HepG2 (cell line): ENCODE data around the gene SLC2A4. TPM values are rescaled to one million over a fixed set of nuclear protein-coding genes. Genes with fewer than 3 reads are reported as not detected.

Experiments
- EHMT2 ChIP-seq: fragments of 200-600 bp; sonication (generic); IDR thresholded peaks from 2 replicates; pipeline ENCODE4 v1.7.0; 2017; ENCODE audit warnings: antibody characterized with exemption, low read depth, low read length, borderline replicate concordance
- ERF ChIP-seq: IDR thresholded peaks from 2 replicates; pipeline ENCODE4 v1.6.1; 2018; ENCODE audit warnings: missing biosample characterization, missing genetic modification reagents
- GABPA ChIP-seq, 2 experiments: IDR thresholded peaks; 2 replicates each; pipeline ENCODE4 v1.6.1; 2011 to 2016; ENCODE audit warnings: low read depth in 2 of 2, low read length in 1 of 2, missing biosample characterization in 1 of 2, missing genetic modification characterization in 1 of 2
- MLX ChIP-seq: IDR thresholded peaks from 2 replicates; pipeline ENCODE4 v1.6.1; 2016
- NCOR1 ChIP-seq: fragments of 200-600 bp; sonication (generic); IDR thresholded peaks from 2 replicates; pipeline ENCODE4 v1.7.0; 2017; ENCODE audit warnings: antibody characterized with exemption, low read length, borderline replicate concordance
- RFXANK ChIP-seq: IDR thresholded peaks from 2 replicates; pipeline ENCODE4 v1.6.1; 2016
- SP2 ChIP-seq: sonication (generic); formaldehyde crosslinking; IDR thresholded peaks from 2 replicates; pipeline ENCODE4 v1.5.1; 2020; ENCODE audit warnings: mild to moderate bottlenecking, missing genetic modification reagents
- SRSF4 ChIP-seq: fragments of 200-400 bp; formaldehyde crosslinking; IDR thresholded peaks from one replicate; pipeline ENCODE4 v1.6.1; 2018; ENCODE audit warnings: mild to moderate bottlenecking, low read depth, low read length, moderate library complexity; ENCODE audit not compliant: poor library complexity, severe bottlenecking
- U2AF2 ChIP-seq: fragments of 200-400 bp; formaldehyde crosslinking; IDR thresholded peaks from 2 replicates; pipeline ENCODE4 v1.6.1; 2017; ENCODE audit warnings: low read depth, mild to moderate bottlenecking, low read length
- ZNF296 ChIP-seq: sonication (generic); formaldehyde crosslinking; conservative IDR thresholded peaks from 2 replicates; pipeline ENCODE4 v1.5.0; 2020; ENCODE audit warnings: mild to moderate bottlenecking, missing genetic modification reagents
- ZNF326 ChIP-seq: sonication (generic); formaldehyde crosslinking; IDR thresholded peaks from 2 replicates; pipeline ENCODE4 v1.4.0; 2020; ENCODE audit warnings: missing genetic modification reagents, borderline replicate concordance
- ZNF512 ChIP-seq: sonication (generic); formaldehyde crosslinking; IDR thresholded peaks from 2 replicates; pipeline ENCODE4 v1.4.0; 2020; ENCODE audit warnings: mild to moderate bottlenecking, missing genetic modification reagents
- ZNF674 ChIP-seq: sonication (generic); formaldehyde crosslinking; IDR thresholded peaks from 2 replicates; pipeline ENCODE4 v1.5.0; 2020; ENCODE audit warnings: low read depth, mild to moderate bottlenecking, missing genetic modification reagents
- ZNF709 ChIP-seq: sonication (generic); formaldehyde crosslinking; IDR thresholded peaks from 2 replicates; pipeline ENCODE4 v1.5.0; 2020; ENCODE audit warnings: mild to moderate bottlenecking, missing genetic modification reagents
- ZNF713 ChIP-seq: sonication (generic); formaldehyde crosslinking; IDR thresholded peaks from 2 replicates; pipeline ENCODE4 v1.4.0; 2020; ENCODE audit warnings: mild to moderate bottlenecking, missing genetic modification reagents
- ZNF740 ChIP-seq: sonication (generic); formaldehyde crosslinking; IDR thresholded peaks from 2 replicates; pipeline ENCODE4 v1.4.0; 2020; ENCODE audit warnings: missing genetic modification reagents
- polyA plus RNA-seq, 8 experiments: library from polyadenylated mRNA; depleted of rRNA in 3 of 8; stranded (reverse) in 7 of 8; unstranded in 1 of 8; fragments of >200 nt; fragmentation: Illumina TruSeq in 4 of 8; extraction: Trizol in 4 of 8; gene quantifications; 2 replicates each; pipeline versions ENCODE4 v1.2.1 to v1.2.3, GENCODE V29; 2011 to 2016; ENCODE audit warnings: low read depth in 4 of 8, missing spikeins in 1 of 8, mixed read lengths in 1 of 8; ENCODE audit not compliant: insufficient read depth in 1 of 8
- total RNA-seq, 5 experiments: library from RNA; depleted of rRNA; stranded (reverse); fragments of >200 nt; fragmentation: Illumina TruSeq; extraction: Trizol; gene quantifications; 2 replicates each; pipeline ENCODE4 v1.2.3, GENCODE V29; 2016; ENCODE audit warnings: low read depth in 1 of 5
- TF ChIP-seq, protein P1 (sequence below): sonication (generic); formaldehyde crosslinking; IDR thresholded peaks from 2 replicates; pipeline ENCODE4 v1.4.0; 2020; ENCODE audit warnings: missing genetic modification reagents, borderline replicate concordance
- TF ChIP-seq, protein P2 (sequence below): fragments of 450-650 bp; IDR thresholded peaks from 2 replicates; pipeline ENCODE4 v1.6.1; 2017
- TF ChIP-seq, protein P3 (sequence below): IDR thresholded peaks from 2 replicates; pipeline ENCODE4 v1.6.1; 2018; ENCODE audit warnings: missing genetic modification reagents

Gene SLC2A4
- total and polyA plus RNA-seq, 2 of the 13 experiments (the other 11 are each of a cell fraction or from before 2014, with no cell fraction given), result 4.9 to 5.8 TPM

DNA sequence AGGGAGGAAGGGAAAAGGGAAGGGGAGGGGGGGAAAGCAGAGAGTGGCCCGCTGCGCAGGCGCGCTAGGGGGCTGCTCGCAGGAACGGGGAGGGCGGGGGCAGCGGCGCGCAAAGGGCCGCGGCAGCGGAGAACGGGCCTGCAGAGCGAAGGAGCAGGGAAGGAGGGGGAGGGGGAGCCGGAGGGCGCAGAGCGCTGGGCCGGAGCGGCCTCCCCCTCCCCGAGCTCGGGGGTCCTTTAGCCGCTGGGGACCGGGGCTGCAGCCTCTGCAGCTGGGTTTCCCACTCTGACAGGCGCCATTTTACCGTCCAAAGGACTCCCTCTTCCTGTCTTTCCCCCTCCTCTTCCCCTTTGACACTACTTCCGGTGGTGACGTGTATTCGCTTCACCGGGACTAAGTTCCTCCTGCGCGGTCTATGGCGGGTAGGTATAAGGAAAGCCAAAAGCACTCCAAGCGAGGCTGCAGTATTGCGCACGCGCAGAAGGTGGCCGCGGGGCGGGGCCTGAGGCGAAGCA lies 29.8 kb upstream of the SLC2A4 start, which contains the start of gene CTDNEP1 (continued):
- TF ChIP-seq, protein P1, sequence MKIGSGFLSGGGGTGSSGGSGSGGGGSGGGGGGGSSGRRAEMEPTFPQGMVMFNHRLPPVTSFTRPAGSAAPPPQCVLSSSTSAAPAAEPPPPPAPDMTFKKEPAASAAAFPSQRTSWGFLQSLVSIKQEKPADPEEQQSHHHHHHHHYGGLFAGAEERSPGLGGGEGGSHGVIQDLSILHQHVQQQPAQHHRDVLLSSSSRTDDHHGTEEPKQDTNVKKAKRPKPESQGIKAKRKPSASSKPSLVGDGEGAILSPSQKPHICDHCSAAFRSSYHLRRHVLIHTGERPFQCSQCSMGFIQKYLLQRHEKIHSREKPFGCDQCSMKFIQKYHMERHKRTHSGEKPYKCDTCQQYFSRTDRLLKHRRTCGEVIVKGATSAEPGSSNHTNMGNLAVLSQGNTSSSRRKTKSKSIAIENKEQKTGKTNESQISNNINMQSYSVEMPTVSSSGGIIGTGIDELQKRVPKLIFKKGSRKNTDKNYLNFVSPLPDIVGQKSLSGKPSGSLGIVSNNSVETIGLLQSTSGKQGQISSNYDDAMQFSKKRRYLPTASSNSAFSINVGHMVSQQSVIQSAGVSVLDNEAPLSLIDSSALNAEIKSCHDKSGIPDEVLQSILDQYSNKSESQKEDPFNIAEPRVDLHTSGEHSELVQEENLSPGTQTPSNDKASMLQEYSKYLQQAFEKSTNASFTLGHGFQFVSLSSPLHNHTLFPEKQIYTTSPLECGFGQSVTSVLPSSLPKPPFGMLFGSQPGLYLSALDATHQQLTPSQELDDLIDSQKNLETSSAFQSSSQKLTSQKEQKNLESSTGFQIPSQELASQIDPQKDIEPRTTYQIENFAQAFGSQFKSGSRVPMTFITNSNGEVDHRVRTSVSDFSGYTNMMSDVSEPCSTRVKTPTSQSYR (CRISPR knock-in tag), result 0 out of 2 replicates have a peak, but pooled peaks have one; percentile 20
- TF ChIP-seq ZNF674 (no peak), SRSF4 (no peak), EHMT2 (no peak), NCOR1 (no peak), ERF (CRISPR knock-in tag) (peak; percentile 39; the same call in 1 of the 2 replicates), ZNF512 (CRISPR knock-in tag) (no peak), MLX (CRISPR knock-in tag) (peak; percentile 8), SP2 (peak; percentile 65), ZNF709 (CRISPR knock-in tag) (no peak), RFXANK (CRISPR knock-in tag) (no peak), U2AF2 (no peak), ZNF296 (CRISPR knock-in tag) (no peak), ZNF326 (no peak), GABPA (IDR thresholded peaks at IDR 0.05; ENCODE audit: low read depth, low read length) (peak; percentile 78), GABPA (CRISPR knock-in tag; IDR thresholded peaks at IDR 0.05; ENCODE audit: low read depth) (peak; percentile 95), ZNF740 (CRISPR knock-in tag) (no peak), ZNF713 (CRISPR knock-in tag) (no peak)
- TF ChIP-seq, protein P2, sequence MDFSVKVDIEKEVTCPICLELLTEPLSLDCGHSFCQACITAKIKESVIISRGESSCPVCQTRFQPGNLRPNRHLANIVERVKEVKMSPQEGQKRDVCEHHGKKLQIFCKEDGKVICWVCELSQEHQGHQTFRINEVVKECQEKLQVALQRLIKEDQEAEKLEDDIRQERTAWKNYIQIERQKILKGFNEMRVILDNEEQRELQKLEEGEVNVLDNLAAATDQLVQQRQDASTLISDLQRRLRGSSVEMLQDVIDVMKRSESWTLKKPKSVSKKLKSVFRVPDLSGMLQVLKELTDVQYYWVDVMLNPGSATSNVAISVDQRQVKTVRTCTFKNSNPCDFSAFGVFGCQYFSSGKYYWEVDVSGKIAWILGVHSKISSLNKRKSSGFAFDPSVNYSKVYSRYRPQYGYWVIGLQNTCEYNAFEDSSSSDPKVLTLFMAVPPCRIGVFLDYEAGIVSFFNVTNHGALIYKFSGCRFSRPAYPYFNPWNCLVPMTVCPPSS, result no peak
- TF ChIP-seq, protein P3, sequence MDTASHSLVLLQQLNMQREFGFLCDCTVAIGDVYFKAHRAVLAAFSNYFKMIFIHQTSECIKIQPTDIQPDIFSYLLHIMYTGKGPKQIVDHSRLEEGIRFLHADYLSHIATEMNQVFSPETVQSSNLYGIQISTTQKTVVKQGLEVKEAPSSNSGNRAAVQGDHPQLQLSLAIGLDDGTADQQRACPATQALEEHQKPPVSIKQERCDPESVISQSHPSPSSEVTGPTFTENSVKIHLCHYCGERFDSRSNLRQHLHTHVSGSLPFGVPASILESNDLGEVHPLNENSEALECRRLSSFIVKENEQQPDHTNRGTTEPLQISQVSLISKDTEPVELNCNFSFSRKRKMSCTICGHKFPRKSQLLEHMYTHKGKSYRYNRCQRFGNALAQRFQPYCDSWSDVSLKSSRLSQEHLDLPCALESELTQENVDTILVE (CRISPR knock-in tag), result no peak; the same call in 1 of the 2 replicates
